Measurements from ENCODE around the gene ZNF101.

DNA sequence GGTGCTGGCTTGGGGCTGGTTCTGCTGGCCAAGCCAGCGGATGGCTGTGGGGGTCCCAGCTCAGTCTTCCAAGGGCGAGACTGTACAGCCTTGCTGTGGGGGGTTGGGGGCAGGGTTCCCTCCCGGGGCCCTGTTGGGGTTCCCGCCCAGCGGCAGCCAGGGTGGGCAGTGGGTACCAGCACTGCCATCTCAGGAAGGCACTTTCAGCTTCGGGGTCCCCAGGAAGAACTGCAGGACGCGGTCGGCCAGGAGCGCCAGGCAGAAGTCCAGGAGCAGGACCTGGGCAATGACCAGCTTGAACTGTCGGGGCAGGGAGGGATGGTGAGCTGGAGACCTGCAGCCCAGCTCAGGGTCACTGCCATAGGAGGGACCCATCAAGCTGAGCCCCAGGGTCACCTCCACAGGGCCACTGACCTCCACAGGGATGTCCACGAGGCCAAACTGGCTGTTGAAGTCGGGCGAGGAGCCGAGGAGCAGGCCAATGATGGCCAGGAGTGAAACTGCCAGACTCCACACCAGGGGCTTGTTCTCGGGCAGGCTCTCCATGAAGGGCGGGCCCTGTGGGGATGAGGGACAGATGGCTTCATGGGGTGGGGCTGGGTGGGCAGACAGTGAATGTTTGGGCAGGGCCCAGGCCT, 23.3 kb upstream of the ZNF101 start:
- TF ChIP-seq POLR2A (IDR thresholded peaks at IDR 0.05; ENCODE audit: low read depth, low read length): no peak
- TF ChIP-seq POLR2AphosphoS5 (IDR thresholded peaks at IDR 0.05; ENCODE audit: low read depth, low read length): no peak

Data from GM12892 (cell line).